ENCODE results near the gene ADGRE2.

Gene ADGRE2

GRCh38 chr19:14719162-14719561 is 59.2 kb downstream of the ADGRE2 start:
- TF ChIP-seq POLR2AphosphoS5 (IDR thresholded peaks at IDR 0.05; ENCODE audit: low read depth, low read length) (no peak), FOXP2 (optimal IDR thresholded peaks at IDR 0.05; ENCODE audit: borderline replicate concordance, extremely low read depth, extremely low read length, insufficient read depth) (no peak), TAF1 (IDR thresholded peaks at IDR 0.05; ENCODE audit: borderline replicate concordance, insufficient read depth, low read length) (no peak), REST (IDR thresholded peaks at IDR 0.05; ENCODE audit: insufficient read depth in 1 of 2, low read depth in 2 of 2, low read length in 2 of 2) (no peak), SIN3A (IDR thresholded peaks at IDR 0.05; ENCODE audit: borderline replicate concordance, insufficient read depth, low read length) (no peak)

GRCh38 chr19:14718522-14719116 is 59.7 kb downstream of the ADGRE2 start:
- no peak for TF ChIP-seq SIN3A (IDR thresholded peaks at IDR 0.05; ENCODE audit: borderline replicate concordance, insufficient read depth, low read length)
- no peak for TF ChIP-seq TAF1 (IDR thresholded peaks at IDR 0.05; ENCODE audit: borderline replicate concordance, insufficient read depth, low read length)
- no peak for TF ChIP-seq POLR2AphosphoS5 (IDR thresholded peaks at IDR 0.05; ENCODE audit: low read depth, low read length)
- no peak for TF ChIP-seq REST (IDR thresholded peaks at IDR 0.05; ENCODE audit: insufficient read depth in 1 of 2, low read depth in 2 of 2, low read length in 2 of 2)
- TF ChIP-seq FOXP2 (optimal IDR thresholded peaks at IDR 0.05; ENCODE audit: borderline replicate concordance, extremely low read depth, extremely low read length, insufficient read depth): no peak

- no peak for TF ChIP-seq FOXP2 (optimal IDR thresholded peaks at IDR 0.05; ENCODE audit: borderline replicate concordance, extremely low read depth, extremely low read length, insufficient read depth)
- no peak for TF ChIP-seq TAF1 (IDR thresholded peaks at IDR 0.05; ENCODE audit: borderline replicate concordance, insufficient read depth, low read length)
- no peak for TF ChIP-seq POLR2AphosphoS5 (IDR thresholded peaks at IDR 0.05; ENCODE audit: low read depth, low read length)
- no peak for TF ChIP-seq REST (IDR thresholded peaks at IDR 0.05; ENCODE audit: insufficient read depth in 1 of 2, low read depth in 2 of 2, low read length in 2 of 2)
- no peak for TF ChIP-seq SIN3A (IDR thresholded peaks at IDR 0.05; ENCODE audit: borderline replicate concordance, insufficient read depth, low read length)
Observed at GRCh38 chr19:14715841-14716240, 62.5 kb downstream of the ADGRE2 start.

- TF ChIP-seq SIN3A (IDR thresholded peaks at IDR 0.05; ENCODE audit: borderline replicate concordance, insufficient read depth, low read length) (no peak), TAF1 (IDR thresholded peaks at IDR 0.05; ENCODE audit: borderline replicate concordance, insufficient read depth, low read length) (no peak), FOXP2 (optimal IDR thresholded peaks at IDR 0.05; ENCODE audit: borderline replicate concordance, extremely low read depth, extremely low read length, insufficient read depth) (no peak), REST (IDR thresholded peaks at IDR 0.05; ENCODE audit: insufficient read depth in 1 of 2, low read depth in 2 of 2, low read length in 2 of 2) (no peak), POLR2AphosphoS5 (IDR thresholded peaks at IDR 0.05; ENCODE audit: low read depth, low read length) (no peak)
Observed at GRCh38 chr19:14704450-14704849, 73.9 kb downstream of the ADGRE2 start.
